HG02973 (cell line): ENCODE data around the gene IMPA2.
"Not testable (repeated sequence)": the region's sequence is repeated elsewhere in the genome, so short reads cannot be mapped to it uniquely, and the experiment has no call there.

Experiments used
- ATAC-seq: cut with Tn5 transposase; IDR thresholded peaks from one replicate; pipeline ENCODE4 v1.9.1; 2021; ENCODE audit warnings: moderate library complexity; ENCODE audit not compliant: unreplicated experiment

IMPA2 gene

DNA sequence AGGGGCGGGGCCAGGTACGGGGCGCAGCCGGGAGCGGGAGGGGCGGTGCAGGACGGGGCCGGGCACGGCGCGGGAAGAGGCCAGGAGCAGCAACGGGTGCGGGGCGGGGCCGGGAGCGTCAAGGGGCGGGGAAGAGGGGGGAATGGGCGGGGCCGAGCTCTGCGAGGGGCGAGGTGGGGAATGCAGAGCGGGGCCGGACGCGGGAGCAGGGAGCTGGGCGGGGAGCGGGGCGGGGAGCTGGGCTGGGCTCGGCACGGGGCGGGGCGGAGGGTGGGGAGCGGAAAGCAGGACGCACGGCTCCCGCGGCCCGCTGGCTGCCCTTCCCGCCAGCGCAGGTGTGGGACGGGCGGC, at the start of gene IMPA2:
Gene IMPA2 (plus strand): TSS at position 316 of the 351 bp plus-strand sequence. CDS start 163 bp downstream, outside the sequence.
- ATAC-seq = peak; percentile 31

DNA sequence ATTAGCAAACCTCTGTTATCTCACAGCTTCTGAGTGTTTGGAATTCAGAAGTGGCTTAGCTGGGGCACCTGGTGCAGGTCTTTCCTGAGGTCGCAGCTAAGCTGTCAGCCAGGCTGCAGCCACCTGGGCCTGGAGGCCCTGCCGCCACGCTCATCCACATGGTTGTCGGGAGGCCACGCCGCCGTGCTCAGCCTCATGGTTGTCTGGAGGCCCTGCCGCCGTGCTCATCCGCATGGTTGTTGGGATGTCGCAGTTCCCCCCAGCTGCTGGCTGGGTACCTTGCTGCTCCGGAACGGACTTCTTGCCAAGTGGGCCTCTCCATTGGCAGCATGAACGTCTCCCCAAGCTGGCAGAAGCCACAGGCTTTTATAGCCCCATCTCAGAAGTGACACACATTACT, 48.9 kb upstream of the IMPA2 start:
- ATAC-seq = no peak

DNA sequence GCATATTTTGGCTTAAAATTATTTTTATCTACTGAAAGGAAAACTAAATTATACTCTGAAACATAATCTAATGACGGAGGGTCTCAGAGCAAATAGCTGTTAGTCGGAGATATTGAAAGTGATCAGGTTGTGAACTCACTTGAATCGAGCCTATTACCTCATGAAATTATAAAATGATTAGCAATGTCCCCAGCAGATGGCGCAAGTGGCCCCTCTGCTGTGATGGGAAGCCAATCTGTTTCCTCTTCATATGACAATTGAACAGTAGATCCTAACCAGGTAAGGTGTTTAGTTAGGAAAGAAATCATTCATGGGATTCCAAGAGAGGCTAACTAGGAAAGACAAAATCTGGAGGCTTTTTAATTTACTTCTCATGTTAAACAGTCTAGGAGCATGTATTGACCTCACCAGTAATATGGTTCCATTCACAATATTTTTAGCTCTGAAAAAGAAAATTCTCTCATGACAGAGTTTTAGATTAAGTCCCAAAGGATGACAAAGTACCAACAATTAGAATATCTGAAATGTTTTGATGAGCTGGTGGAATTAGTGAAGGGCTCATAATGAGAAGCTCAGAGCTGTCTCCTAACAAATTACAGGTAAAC, 43.3 kb upstream of the IMPA2 start:
- ATAC-seq = no peak

- no peak for ATAC-seq
Observed at GRCh38 chr18:11940956-11941355, 40.4 kb upstream of the IMPA2 start.

GRCh38 chr18:11943551-11943950, 37.8 kb upstream of the IMPA2 start:
- ATAC-seq = no peak

GRCh38 chr18:11944252-11944651, 37.1 kb upstream of the IMPA2 start:
- ATAC-seq = no peak

DNA sequence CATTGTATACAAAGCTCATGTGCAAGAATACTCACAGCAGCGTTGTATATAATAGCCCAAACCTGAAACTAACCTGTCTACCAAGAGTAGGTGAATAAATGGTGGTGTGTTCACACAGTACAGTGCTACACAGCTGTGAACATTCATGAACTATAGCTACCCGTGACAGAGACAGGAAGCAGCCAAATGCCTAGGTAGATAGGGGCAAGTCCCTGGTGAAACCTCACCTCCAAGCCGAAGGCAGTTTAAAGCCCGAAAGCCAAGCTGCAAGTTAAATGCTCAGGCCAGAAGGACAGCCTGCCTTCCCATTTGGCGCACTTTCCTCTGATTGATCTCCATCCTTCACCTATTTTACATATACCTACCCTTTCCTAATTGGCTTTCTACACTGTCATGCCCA, 36.5 kb upstream of the IMPA2 start:
- no peak for ATAC-seq

- not testable (repeated sequence) for ATAC-seq
Observed at GRCh38 chr18:11945834-11946659, 35.3 kb upstream of the IMPA2 start.

DNA sequence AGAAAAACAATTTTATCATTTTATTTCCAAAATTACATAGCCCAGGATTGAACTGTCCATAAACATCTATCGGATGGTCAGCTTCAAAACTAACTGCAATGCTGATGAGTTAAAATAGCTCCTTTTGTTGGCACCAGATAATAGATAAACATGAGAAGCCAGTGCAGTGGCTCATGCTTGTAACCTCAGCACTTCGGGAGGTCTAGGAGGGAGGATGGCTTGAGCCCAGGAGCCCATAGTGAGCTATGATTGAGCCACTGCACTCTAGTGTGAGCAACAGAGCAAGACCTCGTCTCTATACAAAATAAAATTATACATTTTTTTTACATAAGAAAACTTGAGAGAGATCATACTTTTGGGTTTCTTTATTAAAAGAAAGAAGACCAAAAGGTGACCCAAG, 34.6 kb upstream of the IMPA2 start:
- ATAC-seq = no peak

DNA sequence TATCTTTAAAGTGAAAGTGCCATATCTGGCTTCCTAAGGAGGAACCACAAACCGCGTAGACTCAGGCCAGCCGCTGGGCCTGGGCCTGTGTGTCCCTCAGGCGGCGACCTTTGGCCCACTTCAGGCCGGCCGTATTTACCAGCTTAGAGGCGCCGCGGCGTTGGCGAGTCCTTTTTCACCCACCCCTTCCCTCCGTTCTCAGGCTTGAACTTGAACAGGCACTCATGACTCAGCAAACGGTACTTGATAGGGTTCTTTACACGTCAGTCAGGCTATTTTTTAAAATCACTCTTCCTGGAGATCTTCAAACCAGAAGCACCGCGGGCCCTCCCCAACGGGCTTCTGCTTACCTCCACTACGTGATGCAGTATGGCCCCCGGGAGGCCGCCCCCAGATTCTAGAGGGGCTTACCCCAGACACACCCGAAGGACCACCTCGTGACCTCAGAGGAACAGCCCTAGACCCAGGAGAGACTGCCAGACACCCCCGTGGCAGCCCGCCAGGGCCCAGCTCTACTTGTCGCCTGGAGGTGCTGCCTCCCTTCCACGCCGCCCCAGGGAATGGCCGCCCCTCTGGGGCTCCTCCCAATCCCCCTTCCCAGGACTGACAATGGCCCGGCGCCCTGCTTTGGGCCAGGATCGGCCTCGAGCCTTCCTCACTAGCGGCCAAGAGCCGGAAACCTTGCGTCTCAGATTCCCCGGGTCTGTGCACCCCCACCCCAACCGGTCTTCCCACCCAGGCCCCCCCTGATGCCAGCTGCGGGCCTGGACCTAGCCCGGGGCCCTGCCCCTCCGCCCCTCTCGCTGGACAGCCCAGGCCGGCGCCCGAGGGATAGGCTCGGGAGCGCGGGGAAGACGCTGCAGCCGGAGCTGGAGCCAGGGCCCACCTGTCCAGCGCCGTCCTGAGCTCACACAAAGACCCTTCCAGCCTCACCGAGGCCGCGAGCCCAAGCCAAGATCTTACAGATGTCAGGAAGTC, 33.8 kb upstream of the IMPA2 start:
- ATAC-seq = peak; percentile 91

GRCh38 chr18:11948852-11949523, 32.3 kb upstream of the IMPA2 start:
- no peak for ATAC-seq

DNA sequence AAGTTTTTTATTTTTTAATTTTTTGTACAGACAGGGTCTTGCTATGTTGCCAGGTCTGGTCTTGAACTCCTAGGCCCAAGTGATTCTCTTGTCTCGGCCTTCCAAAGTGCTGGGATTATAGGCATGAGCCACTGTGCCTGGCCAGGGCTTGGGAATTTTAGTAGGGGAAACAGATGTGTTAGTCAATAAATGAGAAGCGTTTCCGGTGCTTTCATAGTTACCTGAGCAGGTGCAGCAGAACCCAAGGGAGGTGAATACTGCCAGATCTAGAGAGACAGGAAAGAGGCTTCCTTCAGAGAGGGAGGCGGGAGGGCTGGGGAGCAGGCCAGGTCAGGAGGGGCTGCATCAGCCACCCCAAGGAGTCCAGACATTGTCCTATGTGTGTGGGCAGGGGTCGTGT, 30.5 kb upstream of the IMPA2 start:
- ATAC-seq = no peak

- ATAC-seq = no peak
Observed at GRCh38 chr18:11951390-11951851, 29.9 kb upstream of the IMPA2 start.

- no peak for ATAC-seq
Observed at GRCh38 chr18:11953113-11953512, 28.2 kb upstream of the IMPA2 start.

- no peak for ATAC-seq
Observed at GRCh38 chr18:11955239-11956029, 25.9 kb upstream of the IMPA2 start.

- ATAC-seq = no peak
Observed at GRCh38 chr18:11956371-11957308, 24.7 kb upstream of the IMPA2 start.

GRCh38 chr18:11957636-11958035, 23.7 kb upstream of the IMPA2 start:
- ATAC-seq = no peak

- not testable (repeated sequence) for ATAC-seq
Observed at GRCh38 chr18:11959651-11960050, 21.7 kb upstream of the IMPA2 start.
